H1 (cell line): Measurements from ENCODE around the gene XPO5. TPM values are rescaled to one million over a fixed set of nuclear protein-coding genes. Genes with fewer than 3 reads are reported as not detected.
A peak's percentile ranks its signal among the peaks of the same experiment; 100 is the strongest.

ENCODE experiments used
- ATF2 ChIP-seq: IDR thresholded peaks from 2 replicates; pipeline ENCODE4 v1.6.1; 2012; ENCODE audit warnings: low read length, inconsistent platforms
- CEBPB ChIP-seq: IDR thresholded peaks from 2 replicates; pipeline ENCODE4 v1.6.1; 2012; ENCODE audit warnings: low read depth, low read length
- GTF2F1 ChIP-seq: IDR thresholded peaks from 2 replicates; pipeline ENCODE4 v1.6.1; 2012; ENCODE audit warnings: low read depth, low read length, improper control_type of control experiment, borderline replicate concordance
- KDM5A ChIP-seq: fragments of 200-600 bp; IDR thresholded peaks from 2 replicates; pipeline ENCODE4 v1.7.1; 2012; ENCODE audit warnings: mild to moderate bottlenecking, low read length, inconsistent platforms, mixed read lengths
- MAFK ChIP-seq: IDR thresholded peaks from 2 replicates; pipeline ENCODE4 v1.6.1; 2012; ENCODE audit warnings: low read depth, mild to moderate bottlenecking, improper control_type of control experiment, low read length
- POLR2A ChIP-seq, 2 experiments: IDR thresholded peaks; 1 replicate in 1 of 2; 2 replicates in 1 of 2; pipeline ENCODE4 v1.6.1; 2011; ENCODE audit warnings: low read depth in 2 of 2, low read length in 2 of 2, mild to moderate bottlenecking in 2 of 2; ENCODE audit errors: control extremely low read depth in 1 of 2
- RAD21 ChIP-seq, 2 experiments: IDR thresholded peaks in 1 of 2; conservative IDR thresholded peaks in 1 of 2; 2 replicates each; pipeline ENCODE4 v1.6.1; 2011; ENCODE audit warnings: low read depth in 2 of 2, low read length in 2 of 2, improper control_type of control experiment in 1 of 2, inconsistent platforms in 1 of 2, mild to moderate bottlenecking in 1 of 2, moderate library complexity in 1 of 2
- SP1 ChIP-seq: IDR thresholded peaks from 2 replicates; pipeline ENCODE4 v1.6.1; 2011; ENCODE audit warnings: low read depth, low read length
- ZNF274 ChIP-seq: IDR thresholded peaks from 2 replicates; pipeline ENCODE4 v1.7.0; 2012; ENCODE audit warnings: low read length, borderline replicate concordance; ENCODE audit errors: extremely low read depth
- polyA plus RNA-seq, 7 experiments: library from polyadenylated mRNA; depleted of rRNA in 3 of 7; stranded (reverse) in 5 of 7; unstranded in 2 of 7; fragments of >200 nt in 5 of 7; fragments of 200-250 nt in 2 of 7; gene quantifications; 1 replicate in 5 of 7; 2 replicates in 1 of 7; 4 replicates in 1 of 7; pipeline versions ENCODE4 v1.2.1 to v1.2.3, GENCODE V29; 2011 to 2013; ENCODE audit warnings: missing spikeins in 2 of 7, mixed read lengths in 2 of 7
- total RNA-seq: library from RNA; stranded (reverse); fragmentation: NEBNext Ultra II Directional; extraction: Animal tissue kit (Norgen Biotek cat#: 25700); gene quantifications from 2 replicates; pipeline ENCODE4 v1.2.1, GENCODE V29; 2021

The XPO5 gene
- total and polyA plus RNA-seq, 2 of the 8 experiments (the other 6 are each of a cell fraction or from before 2014, with no cell fraction given) = 80.6 to 95.7 TPM

- TF ChIP-seq ATF2 (no peak), GTF2F1 (no peak), KDM5A (no peak; the same call in 1 of the 2 replicates), MAFK (no peak), CEBPB (no peak), ZNF274 (no peak), SP1 (no peak), POLR2A (IDR thresholded peaks at IDR 0.05; ENCODE audit: control extremely low read depth in 1 of 2, low read depth in 2 of 2, low read length in 2 of 2) (peak in 1 of 2 experiments; percentile 68; a peak in 2 of 3 replicates), RAD21 (IDR thresholded peaks at IDR 0.05 in 1 of 2, conservative IDR thresholded peaks at IDR 0.05 in 1 of 2; ENCODE audit: low read depth in 2 of 2, low read length in 2 of 2) (no peak)
Observed at GRCh38 chr6:43575772-43576551, at the start of gene XPO5, which contains the start of gene POLH (continued).
